ENCODE results near the gene HES2. TPM values are rescaled to one million over a fixed set of nuclear protein-coding genes. Genes with fewer than 3 reads are reported as not detected.

The HES2 gene
- total and polyA plus RNA-seq, 12 donors, result 0.04 to 0.18 (median 0.10) TPM; not detected in 7

GRCh38 chr1:6464915-6465314 lies 45.2 kb upstream of the HES2 start:
- WGBS, 4 donors, result 90 to 100% (median 91%) methylated on average over 2 to 5 of the region's 5 CpGs
- H3K36me3 ChIP-seq (replicated peaks in 1 of 2), result peaks cover 0 to 41% of the 10 kb centered on the region in 2 donors

GRCh38 chr1:6464514-6464836 lies 44.8 kb upstream of the HES2 start:
- Histone ChIP-seq H3K9me3 (replicated peaks in 1 of 3) (no peaks in the 10 kb centered on the region), H3K36me3 (replicated peaks in 1 of 2) (peaks cover 0 to 37% of the 10 kb centered on the region in 2 donors), H3K4me3 (no peak overlapping the region), H3K27me3 (no peaks in the 10 kb centered on the region), H3K4me1 (replicated peaks in 1 of 2) (peaks cover 0 to 10% of the 10 kb centered on the region in 2 donors), H3K27ac (no peak overlapping the region)
- TF ChIP-seq, protein P1, sequence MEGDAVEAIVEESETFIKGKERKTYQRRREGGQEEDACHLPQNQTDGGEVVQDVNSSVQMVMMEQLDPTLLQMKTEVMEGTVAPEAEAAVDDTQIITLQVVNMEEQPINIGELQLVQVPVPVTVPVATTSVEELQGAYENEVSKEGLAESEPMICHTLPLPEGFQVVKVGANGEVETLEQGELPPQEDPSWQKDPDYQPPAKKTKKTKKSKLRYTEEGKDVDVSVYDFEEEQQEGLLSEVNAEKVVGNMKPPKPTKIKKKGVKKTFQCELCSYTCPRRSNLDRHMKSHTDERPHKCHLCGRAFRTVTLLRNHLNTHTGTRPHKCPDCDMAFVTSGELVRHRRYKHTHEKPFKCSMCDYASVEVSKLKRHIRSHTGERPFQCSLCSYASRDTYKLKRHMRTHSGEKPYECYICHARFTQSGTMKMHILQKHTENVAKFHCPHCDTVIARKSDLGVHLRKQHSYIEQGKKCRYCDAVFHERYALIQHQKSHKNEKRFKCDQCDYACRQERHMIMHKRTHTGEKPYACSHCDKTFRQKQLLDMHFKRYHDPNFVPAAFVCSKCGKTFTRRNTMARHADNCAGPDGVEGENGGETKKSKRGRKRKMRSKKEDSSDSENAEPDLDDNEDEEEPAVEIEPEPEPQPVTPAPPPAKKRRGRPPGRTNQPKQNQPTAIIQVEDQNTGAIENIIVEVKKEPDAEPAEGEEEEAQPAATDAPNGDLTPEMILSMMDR (IDR thresholded peaks at IDR 0.05), result no peak
- no peak for TF ChIP-seq POLR2A (IDR thresholded peaks at IDR 0.05)
- intact Hi-C loops (cut with DNase I), result no loop called here
- WGBS, 4 donors, result 91 to 96% (median 94%) methylated on average over 7 of the region's 7 CpGs
- peak in 1 of 7 donors; percentile 27 for DNase-seq

More at GRCh38 chr1:6464915-6465314, 45.2 kb upstream of the HES2 start:
- TF ChIP-seq, protein P1 (IDR thresholded peaks at IDR 0.05), result no peak
- TF ChIP-seq POLR2A (IDR thresholded peaks at IDR 0.05), result no peak
- Histone ChIP-seq H3K27ac (no peak overlapping the region), H3K27me3 (no peaks in the 10 kb centered on the region), H3K9me3 (replicated peaks in 1 of 3) (no peaks in the 10 kb centered on the region), H3K4me1 (replicated peaks in 1 of 2) (peaks cover 0 to 9% of the 10 kb centered on the region in 2 donors), H3K4me3 (no peak overlapping the region)
- no peak for DNase-seq
- intact Hi-C loops (cut with DNase I), result no loop called here

- Histone ChIP-seq H3K9me3 (replicated peaks in 1 of 3) (no peaks in the 10 kb centered on the region), H3K27me3 (no peaks in the 10 kb centered on the region), H3K4me1 (replicated peaks in 1 of 2) (peaks cover 0 to 10% of the 10 kb centered on the region in 2 donors), H3K27ac (no peak overlapping the region), H3K4me3 (no peak overlapping the region), H3K36me3 (replicated peaks in 1 of 2) (peaks cover 0 to 23% of the 10 kb centered on the region in 2 donors)
- WGBS, 4 donors, result 91 to 100% (median 94%) methylated on average over 1 of the region's 1 CpG; no CpG with 5 or more reads in 1 of the 4 donors
- no peak for TF ChIP-seq POLR2A (IDR thresholded peaks at IDR 0.05)
- TF ChIP-seq, protein P1 (IDR thresholded peaks at IDR 0.05), result no peak
- intact Hi-C loops (cut with DNase I), result no loop called here
- no peak for DNase-seq
Measured at GRCh38 chr1:6463120-6463412, 43.3 kb upstream of the HES2 start.

- Histone ChIP-seq H3K27ac (no peak overlapping the region), H3K27me3 (no peaks in the 10 kb centered on the region), H3K4me1 (replicated peaks in 1 of 2) (peaks cover 0 to 10% of the 10 kb centered on the region in 2 donors)
Measured at GRCh38 chr1:6462412-6463119, 42.8 kb upstream of the HES2 start.

More at GRCh38 chr1:6462412-6463119, 42.8 kb upstream of the HES2 start:
- WGBS, 4 donors, result 75 to 89% (median 86%) methylated on average over 9 to 13 of the region's 13 CpGs
- H3K9me3 ChIP-seq (replicated peaks in 1 of 3), result no peaks in the 10 kb centered on the region
- no peak overlapping the region for H3K4me3 ChIP-seq
- DNase-seq, result peak in 1 of 7 donors; percentile 46
- intact Hi-C loops (cut with DNase I), result no loop called here
- H3K36me3 ChIP-seq (replicated peaks in 1 of 2), result peaks cover 0 to 18% of the 10 kb centered on the region in 2 donors
- TF ChIP-seq, protein P1 (IDR thresholded peaks at IDR 0.05), result no peak
- no peak for TF ChIP-seq POLR2A (IDR thresholded peaks at IDR 0.05)

Data from adrenal gland (tissue), 12 donors.